GM19239 (cell line): ENCODE measurements around the gene PAXIP1.
A peak's percentile ranks its signal among the peaks of the same experiment; 100 is the strongest.
"Not testable (repeated sequence)": the region's sequence is repeated elsewhere in the genome, so short reads cannot be mapped to it uniquely, and the experiment has no call there.

Source experiments
- DNase-seq: peaks from one replicate; pipeline ENCODE4 v3.0.0; 2011; ENCODE audit warnings: low spot score; ENCODE audit not compliant: insufficient read length
- FAIRE-seq: peaks from 2 replicates; lab custom pipeline; 2011; peaks lifted over from hg19 to GRCh38; lab: Jason Lieb, UNC

Gene PAXIP1

GRCh38 chr7:155003092-155003375, at the start of gene PAXIP1:
Gene PAXIP1, minus strand, starts transcription at chr7:155003124. Its CDS starts 195 bp downstream, at chr7:155002929.
- DNase-seq, result peak; percentile 79
- FAIRE-seq, result no peak

DNA sequence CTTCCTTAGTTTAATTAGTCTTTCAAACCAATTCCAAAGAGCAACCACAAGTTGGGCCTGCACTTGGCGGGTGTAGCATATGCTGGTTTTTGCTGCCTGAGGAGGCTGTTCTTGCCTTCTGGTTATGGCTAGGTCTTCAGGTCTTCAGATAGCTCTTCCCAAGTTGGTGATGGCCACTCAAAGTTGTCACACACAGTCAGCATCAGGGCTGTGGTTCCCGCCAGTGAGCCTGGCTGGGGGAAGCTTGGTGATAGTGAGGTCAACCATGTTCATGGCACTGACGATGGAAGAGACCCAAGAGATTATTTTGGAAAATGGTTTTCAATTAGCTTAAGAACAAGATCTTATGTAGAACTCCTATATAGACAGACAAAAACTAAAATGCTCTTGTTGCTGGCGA, 48.4 kb upstream of the PAXIP1 start:
- DNase-seq (no peak), FAIRE-seq (no peak)

GRCh38 chr7:155048006-155048405, 45.1 kb upstream of the PAXIP1 start:
- DNase-seq (no peak), FAIRE-seq (no peak)

- no peak for DNase-seq
- no peak for FAIRE-seq
These were observed 40.8 kb upstream of the PAXIP1 start for GRCh38 chr7:155043756-155044155.

- DNase-seq (no peak), FAIRE-seq (no peak)
These were observed 35.4 kb upstream of the PAXIP1 start for GRCh38 chr7:155038335-155038734.

- FAIRE-seq, DNase-seq: not testable (repeated sequence)
These were observed 31.6 kb upstream of the PAXIP1 start for GRCh38 chr7:155034495-155034894.

DNA sequence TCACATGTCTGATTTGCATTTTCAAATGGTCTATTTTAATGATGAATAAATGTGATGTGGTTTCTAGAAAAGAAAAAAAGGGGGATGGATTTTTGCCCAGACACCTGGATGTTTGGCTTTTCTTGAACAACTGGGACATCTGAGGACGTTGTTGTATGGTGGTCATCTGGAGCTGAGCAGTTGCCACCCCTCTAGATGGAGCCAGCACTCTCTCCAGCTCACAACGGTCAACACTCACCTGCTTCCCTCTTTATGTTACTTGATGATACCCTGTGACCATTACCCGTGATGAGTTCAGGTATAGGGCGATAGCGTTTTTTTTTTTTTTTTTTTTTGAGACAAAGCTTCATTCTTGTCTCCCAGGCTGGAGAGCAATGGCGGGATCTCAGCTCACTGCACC, 30.1 kb upstream of the PAXIP1 start:
- DNase-seq, result no peak
- FAIRE-seq, result no peak

DNA sequence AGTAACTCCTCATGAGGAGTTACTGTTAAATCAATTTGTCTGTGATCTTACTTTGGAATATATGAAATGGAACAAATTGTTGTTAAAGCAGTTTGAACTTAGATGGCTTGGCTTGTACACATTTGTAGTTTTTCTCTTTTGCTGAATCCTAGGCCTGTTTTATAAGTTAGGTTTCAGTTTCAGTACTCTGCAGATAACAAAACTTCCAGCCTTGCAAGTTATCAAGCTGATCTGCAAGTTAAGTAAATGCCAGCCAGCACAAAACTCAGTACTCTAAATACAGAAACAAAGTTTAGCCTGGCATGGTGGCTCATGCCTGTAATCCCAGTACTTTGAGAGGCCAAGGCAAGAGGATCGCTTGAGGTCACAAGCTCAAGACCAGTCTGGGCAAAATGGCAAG, 25.0 kb upstream of the PAXIP1 start:
- no peak for DNase-seq
- FAIRE-seq, result no peak

DNA sequence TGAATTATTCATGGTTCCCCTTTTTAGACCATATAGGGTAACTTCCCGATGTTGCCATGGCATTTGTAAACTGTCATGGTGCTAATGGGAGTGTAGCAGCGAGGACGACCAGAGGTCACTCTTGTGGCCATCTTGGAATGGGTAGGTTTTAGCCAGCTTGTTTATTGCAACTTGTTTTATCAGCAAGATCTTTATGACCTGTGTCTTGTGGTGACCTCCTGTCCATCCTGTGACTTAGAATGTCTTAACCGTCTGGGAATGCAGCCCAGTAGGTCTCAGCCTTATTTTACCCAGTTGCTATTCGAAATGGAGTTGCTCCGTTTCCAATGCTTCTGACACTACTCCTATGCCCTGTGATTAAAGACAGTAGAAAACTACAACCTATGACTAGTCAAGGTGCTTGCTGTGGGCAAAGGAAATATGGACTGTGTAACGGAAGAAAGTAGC, 18.8 kb upstream of the PAXIP1 start:
- FAIRE-seq (no peak), DNase-seq (no peak)

DNA sequence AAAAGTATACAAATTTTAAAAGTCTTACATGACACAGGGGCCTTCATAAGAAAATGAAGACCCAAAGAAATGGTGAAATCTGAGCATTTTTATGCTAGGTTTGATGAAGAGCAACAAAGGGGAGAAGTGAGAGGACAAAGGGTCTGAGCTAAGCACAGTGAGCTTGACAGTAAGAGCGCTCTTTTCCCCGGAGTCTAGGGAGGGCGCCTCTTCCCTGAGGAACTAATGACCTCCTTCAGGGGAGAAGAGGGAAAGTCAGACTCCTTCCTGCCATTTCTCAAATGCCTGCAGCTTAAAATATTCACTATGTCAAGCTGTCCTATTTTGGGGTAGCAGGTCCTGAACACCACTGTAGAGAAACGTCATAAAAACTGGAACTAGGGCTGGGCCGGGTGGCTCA, 18.1 kb upstream of the PAXIP1 start:
- no peak for DNase-seq
- no peak for FAIRE-seq

DNA sequence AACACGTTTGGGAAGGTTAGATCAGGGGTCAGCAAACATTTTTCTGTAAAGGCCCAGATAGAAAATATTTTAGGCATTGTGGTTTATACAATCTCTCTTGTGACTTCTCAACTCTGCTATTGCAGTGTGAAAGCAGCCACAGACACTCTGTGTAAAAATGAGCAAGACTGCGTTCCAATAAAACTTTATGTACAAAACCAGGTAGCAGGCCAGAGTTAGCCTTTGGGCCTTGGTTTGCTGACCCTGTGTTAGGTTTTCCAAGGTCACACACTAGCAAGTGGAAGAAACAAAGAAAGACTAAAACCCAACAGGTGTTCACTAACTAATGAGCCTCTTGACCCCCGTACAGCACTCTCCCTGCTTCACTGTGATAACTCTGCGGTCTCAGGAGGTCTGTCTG, 14.9 kb upstream of the PAXIP1 start:
- FAIRE-seq (no peak), DNase-seq (no peak)

DNA sequence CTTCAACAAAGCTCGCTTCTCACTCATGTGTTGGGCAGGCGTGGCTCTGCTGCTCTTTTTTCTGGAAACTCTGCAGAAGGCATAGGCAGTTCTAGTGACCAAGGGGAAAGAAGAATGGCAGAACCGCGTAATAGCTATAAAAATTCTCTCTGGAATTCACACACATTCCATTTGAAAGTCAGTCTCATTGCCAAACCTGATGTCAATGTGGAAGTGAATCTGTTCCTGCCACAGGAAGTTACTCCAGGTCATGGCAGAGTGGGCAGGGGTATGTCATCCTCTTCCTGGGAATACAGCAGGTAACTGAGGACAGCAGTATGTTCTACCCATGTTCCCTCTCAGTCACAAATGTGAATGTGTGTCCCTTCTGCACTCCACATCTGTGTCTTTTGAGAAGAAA, 8.2 kb upstream of the PAXIP1 start:
- FAIRE-seq (no peak), DNase-seq (no peak)

GRCh38 chr7:155009570-155010157, 6.7 kb upstream of the PAXIP1 start:
- DNase-seq, result no peak
- no peak for FAIRE-seq

DNA sequence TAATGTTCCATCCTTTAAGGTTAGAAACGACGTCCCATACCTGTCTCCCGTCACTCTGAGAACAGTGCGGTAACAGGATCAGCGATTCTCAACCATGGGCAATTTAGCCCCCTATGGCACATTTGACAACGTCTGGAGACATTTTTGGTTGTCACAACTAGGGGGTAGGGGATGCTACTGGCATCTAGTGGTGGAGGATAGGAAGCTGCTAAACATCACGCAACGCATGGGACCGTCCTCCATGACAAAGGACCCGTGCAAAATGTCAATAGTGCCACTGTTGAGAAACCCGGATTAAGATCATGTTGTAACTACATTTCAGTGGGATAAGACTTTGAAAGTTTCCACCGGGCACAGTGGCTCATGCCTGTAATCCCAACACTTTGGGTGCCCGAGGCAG, 5.0 kb upstream of the PAXIP1 start:
- DNase-seq, result no peak

DNA sequence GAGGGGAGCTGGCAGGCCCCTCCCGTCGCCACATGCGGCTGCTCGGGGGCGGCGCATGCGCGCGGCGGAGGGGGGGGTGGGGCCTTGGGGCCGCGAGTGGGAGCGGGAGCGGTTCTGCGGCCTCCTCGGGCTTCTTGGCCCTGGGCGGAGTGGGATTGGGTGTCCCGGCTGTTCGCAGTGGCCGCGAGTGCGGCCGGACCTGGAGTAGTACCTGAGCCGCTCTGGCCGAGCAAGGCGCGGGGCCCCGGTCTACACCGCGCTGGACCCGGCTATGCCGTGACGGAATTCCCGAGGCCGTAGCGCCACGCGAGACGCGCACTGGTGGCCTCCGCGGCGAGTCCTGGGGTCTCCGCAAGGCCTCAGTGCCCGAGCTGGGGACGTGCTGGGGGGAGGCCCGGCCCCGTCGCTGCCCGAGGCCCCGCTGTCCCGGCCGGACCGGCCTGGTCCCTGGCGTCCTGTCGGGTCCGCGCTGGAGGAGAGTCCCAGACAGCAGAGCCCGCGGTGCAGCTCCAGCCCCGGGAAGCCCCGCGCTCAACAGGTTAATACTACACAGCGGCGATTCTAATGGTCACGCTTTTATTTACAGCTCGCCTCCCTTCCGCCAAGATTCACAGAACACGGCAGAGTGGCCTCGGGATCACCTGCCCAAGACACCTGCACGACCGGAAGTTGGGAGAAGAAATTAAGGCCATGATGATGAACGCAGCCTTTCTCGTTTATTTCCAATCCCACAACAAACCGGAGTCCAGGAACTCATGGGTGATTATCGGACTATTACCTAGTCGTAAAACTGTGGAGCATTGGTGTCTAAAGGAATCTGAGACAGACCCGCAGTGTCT, 671 bp upstream of the PAXIP1 start:
- peak; percentile 94 for DNase-seq
- FAIRE-seq, result peak; percentile 56

More for the DNA sequence above, 5.0 kb upstream of the PAXIP1 start:
- no peak for FAIRE-seq

DNA sequence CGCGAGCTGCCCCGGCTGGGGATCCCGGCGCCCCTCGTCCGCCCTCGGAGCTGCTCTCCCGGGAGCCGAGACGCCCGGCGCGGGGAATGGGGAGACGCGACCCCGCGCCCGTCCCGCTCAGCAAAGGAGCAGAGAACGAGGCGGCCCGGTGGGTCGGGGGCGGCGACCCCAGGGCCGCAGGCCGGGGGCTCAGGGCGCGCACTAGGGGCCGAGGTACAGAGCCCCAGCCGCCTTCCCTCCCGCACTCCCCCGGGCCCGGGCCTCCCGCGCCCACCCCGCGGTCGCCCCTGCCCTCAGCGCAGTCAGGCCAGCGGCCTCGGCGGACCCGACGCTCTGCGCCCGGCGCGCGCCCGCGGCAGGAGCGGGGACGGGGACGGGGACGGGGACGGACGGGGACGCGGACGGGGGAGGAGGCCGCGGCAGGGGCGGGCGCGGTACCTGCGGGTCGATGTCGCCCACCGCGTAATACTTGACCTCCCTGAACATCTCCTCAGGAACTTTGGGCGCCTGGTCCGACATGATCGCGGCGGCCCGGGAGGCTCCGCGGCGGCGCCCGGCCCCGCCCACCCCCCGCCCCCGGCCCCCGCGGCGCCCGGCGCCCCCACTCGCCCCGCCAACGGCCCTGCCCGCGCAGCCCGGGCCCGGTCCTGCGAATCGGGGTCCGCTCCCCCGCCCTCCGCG, 373 bp downstream of the PAXIP1 start:
- FAIRE-seq (no peak), DNase-seq (peak; percentile 39)

DNA sequence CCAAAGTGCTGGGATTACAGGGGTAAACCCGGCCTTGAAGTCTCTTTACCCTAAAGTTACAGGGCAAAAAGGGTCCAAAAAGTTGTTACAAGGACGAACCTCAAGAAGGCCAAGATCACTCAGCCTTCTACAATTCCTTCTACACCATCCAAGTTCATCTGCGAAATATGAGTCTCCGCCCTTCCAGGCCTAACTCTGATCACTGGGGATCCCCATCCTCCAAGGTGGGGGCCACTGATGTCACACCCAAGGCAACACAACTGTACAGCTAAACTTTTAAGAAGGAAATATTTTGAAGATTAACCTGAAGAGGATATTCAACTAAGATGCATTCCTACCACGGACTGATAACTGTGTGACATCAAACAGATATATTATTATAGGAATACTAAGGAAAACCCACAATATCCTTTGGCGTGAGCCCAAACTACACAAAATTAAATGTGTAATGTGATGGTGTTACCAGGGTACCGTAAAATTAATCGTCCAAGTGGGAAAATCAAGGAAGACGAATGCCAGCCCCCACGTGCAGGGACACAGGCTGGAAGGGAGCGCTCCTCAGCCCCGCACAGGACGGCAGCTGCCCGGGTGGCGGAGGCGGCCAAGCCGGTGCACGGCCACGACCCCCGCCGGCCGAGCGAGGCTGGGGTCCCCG, 1.0 kb downstream of the PAXIP1 start:
- FAIRE-seq (no peak), DNase-seq (peak; percentile 7)

GRCh38 chr7:155000795-155001194, 2.1 kb downstream of the PAXIP1 start:
- DNase-seq, result no peak

DNA sequence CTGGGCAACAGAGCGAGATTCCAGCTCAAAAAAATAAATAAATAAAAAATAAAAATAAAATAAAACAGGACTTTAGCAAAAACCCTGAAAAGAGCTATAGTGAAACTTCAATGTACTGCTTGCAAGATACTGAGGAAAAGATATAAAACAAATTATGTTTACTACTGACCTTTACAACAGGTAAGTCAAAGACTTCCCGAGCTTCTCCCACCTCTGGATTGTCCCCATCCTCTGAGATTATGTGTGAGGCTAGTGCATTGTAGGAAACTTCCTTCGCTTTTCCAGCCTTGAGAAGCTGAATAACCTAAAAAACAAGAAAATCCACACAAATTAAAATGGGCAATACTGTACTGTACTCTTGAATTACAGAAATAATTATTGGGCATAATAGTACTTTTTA, 4.4 kb downstream of the PAXIP1 start:
- FAIRE-seq (no peak), DNase-seq (no peak)

More at GRCh38 chr7:155000795-155001194, 2.1 kb downstream of the PAXIP1 start:
- no peak for FAIRE-seq

DNA sequence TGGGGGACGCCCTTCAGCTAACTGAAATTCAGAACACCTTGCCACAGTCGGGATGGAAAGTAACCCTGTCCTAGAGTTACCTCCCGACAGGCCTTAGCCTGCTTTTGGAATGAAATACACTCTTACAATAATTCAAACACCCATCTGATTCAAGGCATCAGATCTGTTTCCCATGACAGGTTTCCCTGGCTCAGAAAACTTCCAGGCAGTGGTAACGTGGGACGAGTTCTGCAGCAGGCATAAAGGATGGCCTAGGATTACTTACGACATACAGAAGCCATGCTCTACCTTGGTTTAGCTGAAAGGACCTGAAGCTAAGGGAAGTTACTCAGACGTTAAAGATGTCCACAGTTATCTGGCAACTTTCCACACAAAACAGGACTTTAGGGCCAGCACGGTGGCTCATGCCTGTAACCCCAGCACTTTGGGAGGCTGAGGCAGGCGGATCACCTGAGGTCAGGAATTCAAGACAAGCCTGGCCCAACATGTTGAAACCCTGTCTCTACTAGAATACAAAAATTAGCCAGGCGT, 5.0 kb downstream of the PAXIP1 start:
- no peak for DNase-seq
- FAIRE-seq, result no peak

GRCh38 chr7:154996756-154997155, 6.2 kb downstream of the PAXIP1 start:
- DNase-seq (no peak), FAIRE-seq (no peak)
